Lower lobe of right lung (tissue), 2 donors: ENCODE data around the gene CNOT2. TPM values are rescaled to one million over a fixed set of nuclear protein-coding genes. Genes with fewer than 3 reads are reported as not detected.
"Not testable (repeated sequence)": the region's sequence is repeated elsewhere in the genome, so short reads cannot be mapped to it uniquely, and the experiment has no call there.

Source experiments
- ATAC-seq, 2 donors: fragments of 200-7000 bp; cut with Tn5 transposase; one replicate each; pipeline ENCODE4 v1.9.1; 2020 to 2022; ENCODE audit warnings: mild to moderate bottlenecking in 2 of 2, moderate library complexity in 2 of 2
- DNase-seq: peaks from one replicate; pipeline ENCODE4 v3.0.0-alpha.2; 2020
- H3K27ac ChIP-seq: fragments of 200-600 bp; one replicate; pipeline ENCODE4 v1.8.0; 2022
- H3K27me3 ChIP-seq: fragments of 200-600 bp; one replicate; pipeline ENCODE4 v1.8.0; 2022; ENCODE audit warnings: low read depth
- H3K36me3 ChIP-seq: fragments of 200-600 bp; one replicate; pipeline ENCODE4 v1.8.0; 2022; ENCODE audit warnings: mild to moderate bottlenecking
- H3K4me1 ChIP-seq: fragments of 200-600 bp; one replicate; pipeline ENCODE4 v1.8.0; 2022
- H3K4me3 ChIP-seq: fragments of 200-600 bp; one replicate; pipeline ENCODE4 v1.8.0; 2022; ENCODE audit warnings: mild to moderate bottlenecking
- H3K9me3 ChIP-seq: fragments of 200-600 bp; one replicate; pipeline ENCODE4 v1.8.0; 2022
- intact Hi-C: fragments of 100-400 bp; cut with DNase I; formaldehyde crosslinking; loops from one replicate; pipeline ENCODE4 v1.11.0; 2022
- total RNA-seq: library from RNA; stranded (reverse); fragmentation: NEBNext Ultra II Directional; extraction: Animal tissue kit (Norgen Biotek cat#: 25700); gene quantifications from one replicate; pipeline ENCODE4 v1.2.1, GENCODE V29; 2021
- TF ChIP-seq, protein P1 (sequence below): fragments of 200-600 bp; IDR thresholded peaks from one replicate; pipeline ENCODE4 v1.8.0; 2022; ENCODE audit warnings: antibody characterized with exemption, mild to moderate bottlenecking
- donor health status: DM: no; HTN: yes; CAD: no; lungs with severe emphysema.

CNOT2 gene
- total RNA-seq, 1 donor from 2014 or later = 66.2 TPM

DNA sequence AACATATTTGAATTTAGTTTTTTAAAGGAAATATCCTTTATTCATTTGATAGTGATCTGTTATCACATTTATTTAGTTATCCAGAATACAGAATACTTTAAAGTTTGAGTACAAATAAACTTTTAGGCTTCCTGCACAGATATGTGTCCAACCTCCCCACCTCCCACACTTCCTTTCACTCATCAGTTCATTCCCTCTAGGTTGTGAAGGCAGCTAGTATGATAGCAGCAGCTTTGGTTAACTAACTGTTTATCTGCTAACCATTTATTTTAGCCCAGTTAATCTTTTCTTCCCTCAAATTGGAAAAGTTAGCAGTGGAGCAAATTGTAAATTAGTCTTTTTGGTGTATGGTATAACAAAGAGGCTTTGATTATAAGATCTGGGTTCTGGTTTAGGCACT is 35.7 kb downstream of the CNOT2 start:
- TF ChIP-seq, protein P1, sequence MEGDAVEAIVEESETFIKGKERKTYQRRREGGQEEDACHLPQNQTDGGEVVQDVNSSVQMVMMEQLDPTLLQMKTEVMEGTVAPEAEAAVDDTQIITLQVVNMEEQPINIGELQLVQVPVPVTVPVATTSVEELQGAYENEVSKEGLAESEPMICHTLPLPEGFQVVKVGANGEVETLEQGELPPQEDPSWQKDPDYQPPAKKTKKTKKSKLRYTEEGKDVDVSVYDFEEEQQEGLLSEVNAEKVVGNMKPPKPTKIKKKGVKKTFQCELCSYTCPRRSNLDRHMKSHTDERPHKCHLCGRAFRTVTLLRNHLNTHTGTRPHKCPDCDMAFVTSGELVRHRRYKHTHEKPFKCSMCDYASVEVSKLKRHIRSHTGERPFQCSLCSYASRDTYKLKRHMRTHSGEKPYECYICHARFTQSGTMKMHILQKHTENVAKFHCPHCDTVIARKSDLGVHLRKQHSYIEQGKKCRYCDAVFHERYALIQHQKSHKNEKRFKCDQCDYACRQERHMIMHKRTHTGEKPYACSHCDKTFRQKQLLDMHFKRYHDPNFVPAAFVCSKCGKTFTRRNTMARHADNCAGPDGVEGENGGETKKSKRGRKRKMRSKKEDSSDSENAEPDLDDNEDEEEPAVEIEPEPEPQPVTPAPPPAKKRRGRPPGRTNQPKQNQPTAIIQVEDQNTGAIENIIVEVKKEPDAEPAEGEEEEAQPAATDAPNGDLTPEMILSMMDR = no peak
- Histone ChIP-seq H3K4me3 (no peak overlapping the region), H3K36me3 (peaks cover 7% of the 10 kb centered on the region), H3K4me1 (no peaks in the 10 kb centered on the region), H3K27ac (no peak overlapping the region), H3K27me3 (no peaks in the 10 kb centered on the region), H3K9me3 (no peaks in the 10 kb centered on the region)
- ATAC-seq = no peak
- intact Hi-C loops = no loop called here
- no peak for DNase-seq

DNA sequence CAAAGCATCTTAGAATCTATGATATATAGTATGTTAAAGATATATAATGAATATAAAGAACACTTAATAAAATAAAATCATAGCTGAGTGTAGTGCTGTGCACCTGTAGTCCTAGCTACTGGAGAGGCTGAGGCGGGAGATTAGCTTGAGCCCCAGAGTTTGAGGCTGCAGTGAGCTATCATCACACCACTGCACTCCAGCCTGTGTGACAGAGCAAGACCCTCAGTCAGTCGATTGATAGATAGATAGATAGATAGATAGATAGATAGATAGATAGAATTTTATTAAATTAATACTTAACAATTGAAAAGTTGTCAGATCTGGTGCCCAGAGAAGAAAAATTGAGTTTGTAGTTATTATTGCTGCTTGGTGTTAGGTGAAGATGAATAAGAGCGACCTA is 40.0 kb downstream of the CNOT2 start:
- Histone ChIP-seq H3K4me1 (no peaks in the 10 kb centered on the region), H3K36me3 (peaks cover 18% of the 10 kb centered on the region), H3K27ac (no peak overlapping the region), H3K4me3 (no peak overlapping the region), H3K27me3 (no peaks in the 10 kb centered on the region), H3K9me3 (no peaks in the 10 kb centered on the region)
- intact Hi-C loops = no loop called here
- TF ChIP-seq, protein P1 = no peak
- ATAC-seq (no peak), DNase-seq (no peak)

DNA sequence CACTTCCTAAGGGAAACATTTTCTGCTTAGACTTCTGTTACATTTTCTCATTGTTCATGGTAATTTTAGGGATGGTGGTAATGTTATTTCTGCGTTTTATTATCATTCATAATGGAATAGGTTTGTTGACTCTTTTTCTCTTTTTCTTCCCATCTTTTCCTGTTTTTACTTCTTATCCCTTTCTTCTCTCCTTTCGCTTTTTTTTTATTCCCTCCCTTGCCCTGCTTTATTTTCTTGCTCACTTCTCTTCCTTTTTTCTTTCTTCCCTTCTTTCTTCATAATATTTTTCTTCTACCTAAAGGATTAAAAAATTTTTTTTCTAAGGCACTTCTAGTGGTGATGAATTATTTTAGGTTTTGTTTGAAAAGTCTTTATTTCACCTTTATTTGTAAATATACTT is 45.6 kb downstream of the CNOT2 start:
- DNase-seq (no peak), ATAC-seq (no peak)
- TF ChIP-seq, protein P1 = no peak
- intact Hi-C loops = no loop called here
- H3K4me3 ChIP-seq = no peak overlapping the region
- no peak overlapping the region for H3K27ac ChIP-seq
- no peaks in the 10 kb centered on the region for H3K27me3 ChIP-seq
- H3K36me3 ChIP-seq = peaks cover 11% of the 10 kb centered on the region
- no peaks in the 10 kb centered on the region for H3K9me3 ChIP-seq
- peaks cover 17% of the 10 kb centered on the region for H3K4me1 ChIP-seq

DNA sequence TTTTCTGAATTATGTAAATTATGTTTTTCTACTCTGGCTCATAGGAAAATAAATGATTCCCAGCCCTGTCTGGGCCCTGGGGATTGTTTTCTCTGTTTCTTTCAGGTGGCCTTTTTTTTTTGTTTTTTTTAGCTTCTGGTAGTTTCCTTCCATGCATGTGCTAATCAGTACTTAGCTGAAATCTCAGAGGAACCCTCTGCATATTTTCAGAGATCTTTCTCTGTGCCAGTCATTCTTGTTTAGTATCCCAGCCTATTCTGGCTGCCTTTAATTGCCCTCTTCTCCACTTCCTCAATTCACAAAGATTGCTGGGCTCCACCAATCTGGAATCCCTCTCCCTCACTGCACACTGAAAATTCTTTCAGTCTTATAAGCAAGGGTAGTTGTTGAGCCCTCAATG is 46.9 kb downstream of the CNOT2 start:
- DNase-seq = no peak
- no peak overlapping the region for H3K4me3 ChIP-seq
- H3K36me3 ChIP-seq = peaks cover 9% of the 10 kb centered on the region
- no peak for ATAC-seq
- no peak overlapping the region for H3K27ac ChIP-seq
- no peaks in the 10 kb centered on the region for H3K9me3 ChIP-seq
- H3K27me3 ChIP-seq = no peaks in the 10 kb centered on the region
- peaks cover 19% of the 10 kb centered on the region for H3K4me1 ChIP-seq
- TF ChIP-seq, protein P1 = no peak
- intact Hi-C loops = no loop called here

DNA sequence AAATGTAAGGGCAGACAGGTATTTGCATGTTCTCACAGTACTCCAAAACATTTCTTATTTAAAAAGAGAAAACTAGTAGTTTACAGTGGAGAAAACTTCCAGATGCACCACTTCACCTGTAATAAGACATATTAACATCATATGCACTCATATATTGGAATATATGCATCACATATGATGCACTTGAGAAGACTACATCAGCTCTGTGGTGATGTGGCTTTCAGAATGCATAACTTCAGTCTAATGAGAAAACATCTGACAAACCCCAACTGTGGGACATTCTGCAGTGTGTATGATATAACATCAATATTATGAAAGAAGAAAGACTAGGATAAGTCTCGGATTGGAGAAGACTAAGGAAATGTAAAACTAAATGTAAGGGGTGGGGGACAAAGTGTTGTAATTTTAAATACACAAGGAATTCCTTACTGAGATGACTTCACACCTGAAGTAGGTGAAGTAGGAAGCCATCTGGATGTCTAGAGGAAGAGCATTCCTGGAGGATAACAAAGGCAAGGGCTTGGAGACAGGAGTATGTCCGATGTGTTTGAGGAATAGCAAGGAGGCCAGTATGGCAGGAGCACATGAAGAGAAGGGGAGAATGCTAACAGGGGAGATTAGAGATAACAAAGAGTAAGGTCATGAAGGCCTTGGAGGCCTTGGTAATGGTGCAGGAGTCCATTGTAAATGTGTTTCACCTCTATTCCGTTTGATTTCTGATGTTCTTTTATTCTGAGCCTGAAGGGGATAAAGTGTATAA is 49.0 kb downstream of the CNOT2 start:
- TF ChIP-seq, protein P1 = no peak
- intact Hi-C loops = no loop called here
- H3K27me3 ChIP-seq = no peaks in the 10 kb centered on the region
- no peak for DNase-seq
- peaks cover 19% of the 10 kb centered on the region for H3K4me1 ChIP-seq
- no peak overlapping the region for H3K4me3 ChIP-seq
- H3K27ac ChIP-seq = no peak overlapping the region
- H3K36me3 ChIP-seq = no peaks in the 10 kb centered on the region
- ATAC-seq = no peak
- H3K9me3 ChIP-seq = no peaks in the 10 kb centered on the region

DNA sequence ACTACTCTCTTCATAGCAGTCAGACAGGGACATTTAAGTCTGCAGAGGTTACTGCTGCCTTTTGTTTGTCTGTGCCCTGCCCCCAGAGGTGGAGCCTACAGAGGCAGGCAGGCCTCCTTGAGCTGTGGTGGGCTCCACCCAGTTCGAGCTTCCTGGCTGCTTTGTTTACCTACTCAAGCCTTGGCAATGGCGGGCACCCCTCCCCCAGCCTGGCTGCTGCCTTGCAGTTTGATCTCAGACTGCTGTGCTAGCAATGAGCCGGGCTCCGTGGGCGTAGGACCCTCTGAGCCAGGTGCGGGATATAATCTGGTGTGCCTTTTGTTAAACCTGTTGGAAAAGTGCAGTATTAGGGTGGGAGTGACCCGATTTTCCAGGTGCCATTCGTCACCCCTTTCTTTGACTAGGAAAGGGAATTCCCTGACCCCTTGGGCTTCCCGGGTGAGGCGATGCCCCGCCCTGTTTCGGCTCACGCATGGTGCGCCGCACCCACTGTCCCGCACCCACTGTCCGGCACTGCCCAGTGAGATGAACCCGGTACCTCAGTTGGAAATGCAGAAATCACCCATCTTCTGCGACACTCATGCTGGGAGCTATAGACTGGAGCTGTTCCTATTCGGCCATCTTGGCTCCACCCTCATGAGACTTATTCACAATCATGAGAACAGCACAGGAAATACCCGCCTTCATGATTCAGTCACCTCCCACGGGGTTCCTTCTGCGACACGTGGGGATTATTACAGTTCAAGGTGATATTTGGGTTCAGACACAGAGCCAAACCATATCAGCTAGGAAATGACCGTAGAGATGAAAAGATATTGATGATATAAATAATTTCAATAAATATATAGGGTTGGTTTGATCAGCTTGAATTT is 61.7 kb downstream of the CNOT2 start:
- H3K36me3 ChIP-seq, DNase-seq, ATAC-seq, H3K27me3 ChIP-seq, intact Hi-C loops, H3K4me1 ChIP-seq, H3K9me3 ChIP-seq, H3K4me3 ChIP-seq, H3K27ac ChIP-seq: not testable (repeated sequence)
